ENCODE measurements around the gene CCDC85B.

CCDC85B gene

GRCh38 chr11:65879617-65880016 lies 10.9 kb upstream of the CCDC85B start, which contains the start of gene CTSW:
Gene CTSW, plus strand, starts transcription at chr11:65879837. Its CDS starts 18 bp downstream, at chr11:65879855.
- no peak within 1 kb of the TSS for H3K9ac ChIP-seq
- TF ChIP-seq Cebpa-rat (IDR thresholded peaks at IDR 0.05) = no peak
- peak within 1 kb of the TSS; percentile 79 for H3K4me2 ChIP-seq
- H3K36me3 ChIP-seq = peaks cover 31% of the 10 kb centered on the region
- H3K27ac ChIP-seq = 0 out of 2 replicates have a peak within 1 kb of the TSS, but pooled peaks have one; percentile 22
- peaks cover 37% of the 10 kb centered on the region for H3K4me1 ChIP-seq
- no peaks in the 10 kb centered on the region for H3K9me3 ChIP-seq
- H4K20me1 ChIP-seq = peaks cover 9% of the 10 kb centered on the region
- H3K27me3 ChIP-seq = no peaks in the 10 kb centered on the region
- no peak within 1 kb of the TSS for H3K4me3 ChIP-seq

DNA sequence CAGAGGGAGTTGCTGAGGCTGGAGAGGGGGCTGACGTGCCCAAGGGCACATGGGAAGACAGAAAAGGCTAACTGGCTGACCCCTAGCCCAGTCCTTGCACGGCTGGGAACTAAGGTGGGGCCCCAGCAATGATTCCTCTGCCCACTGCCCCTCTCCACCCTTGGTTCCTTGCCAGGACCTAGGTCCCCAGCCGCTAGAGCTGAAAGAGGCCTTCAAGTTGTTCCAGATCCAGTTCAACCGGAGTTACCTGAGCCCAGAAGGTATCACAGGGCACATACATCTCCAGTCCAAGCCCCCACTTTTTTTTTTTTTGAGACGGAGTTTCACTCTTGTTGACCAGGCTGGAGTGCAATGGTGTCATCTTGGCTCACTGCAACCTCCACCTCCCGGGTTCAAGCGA lies 10.4 kb upstream of the CCDC85B start:
- Histone ChIP-seq H3K27me3 (no peaks in the 10 kb centered on the region), H3K9ac (no peak overlapping the region), H4K20me1 (peaks cover 9% of the 10 kb centered on the region), H3K27ac (0 out of 2 replicates have a peak overlapping the region, but pooled peaks have one; percentile 22), H3K4me2 (peak overlapping the region; percentile 61), H3K36me3 (peaks cover 33% of the 10 kb centered on the region), H3K4me3 (no peak overlapping the region), H3K9me3 (no peaks in the 10 kb centered on the region), H3K4me1 (peaks cover 42% of the 10 kb centered on the region)
- TF ChIP-seq Cebpa-rat (IDR thresholded peaks at IDR 0.05) = no peak

- Histone ChIP-seq H3K4me2 (peak overlapping the region; percentile 79), H3K36me3 (peaks cover 42% of the 10 kb centered on the region), H3K9ac (peak overlapping the region; percentile 25; the same call in 1 of the 2 replicates), H3K27ac (peak overlapping the region; percentile 13), H3K9me3 (no peaks in the 10 kb centered on the region), H3K4me3 (no peak overlapping the region), H4K20me1 (peaks cover 9% of the 10 kb centered on the region), H3K4me1 (peaks cover 51% of the 10 kb centered on the region), H3K27me3 (no peaks in the 10 kb centered on the region)
- no peak for TF ChIP-seq Cebpa-rat (IDR thresholded peaks at IDR 0.05)
These were observed 9.5 kb upstream of the CCDC85B start for GRCh38 chr11:65880844-65881421.

DNA sequence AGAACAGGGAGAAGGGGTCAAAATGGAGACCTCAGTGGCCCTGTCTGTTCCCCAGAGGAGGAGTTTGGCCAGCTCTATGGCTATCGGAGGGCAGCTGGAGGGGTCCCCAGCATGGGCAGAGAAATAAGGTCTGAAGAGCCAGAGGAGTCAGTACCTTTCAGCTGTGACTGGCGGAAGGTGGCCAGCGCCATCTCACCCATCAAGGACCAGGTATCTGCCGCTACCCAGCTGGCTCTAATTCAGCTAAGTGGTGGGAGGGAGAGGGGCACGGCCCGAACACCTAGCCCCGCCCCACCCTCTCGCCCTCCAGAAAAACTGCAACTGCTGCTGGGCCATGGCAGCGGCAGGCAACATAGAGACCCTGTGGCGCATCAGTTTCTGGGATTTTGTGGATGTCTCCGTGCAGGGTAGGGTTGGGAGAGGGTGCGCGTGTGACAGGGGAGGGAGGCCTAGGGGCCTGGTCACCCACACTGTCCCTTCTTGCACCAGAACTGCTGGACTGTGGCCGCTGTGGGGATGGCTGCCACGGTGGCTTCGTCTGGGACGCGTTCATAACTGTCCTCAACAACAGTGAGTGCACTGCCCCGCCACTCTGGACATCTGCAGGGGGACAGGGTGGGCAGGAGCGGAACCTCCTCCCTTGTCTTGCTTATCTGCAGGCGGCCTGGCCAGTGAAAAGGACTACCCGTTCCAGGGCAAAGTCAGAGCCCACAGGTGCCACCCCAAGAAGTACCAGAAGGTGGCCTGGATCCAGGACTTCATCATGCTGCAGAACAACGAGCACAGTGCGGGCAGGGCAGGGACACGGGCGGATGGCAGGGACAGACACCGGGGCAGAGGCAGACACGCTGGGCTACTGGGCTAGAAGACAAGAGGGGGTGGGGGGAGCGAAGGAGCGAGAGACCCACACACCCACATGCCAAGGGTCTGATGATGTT lies 8.1 kb upstream of the CCDC85B start:
- TF ChIP-seq Cebpa-rat (IDR thresholded peaks at IDR 0.05) = no peak
- no peak overlapping the region for H3K4me3 ChIP-seq
- H3K9me3 ChIP-seq = no peaks in the 10 kb centered on the region
- H3K4me2 ChIP-seq = peak overlapping the region; percentile 79
- H4K20me1 ChIP-seq = peaks cover 14% of the 10 kb centered on the region
- no peaks in the 10 kb centered on the region for H3K27me3 ChIP-seq
- no peak overlapping the region for H3K9ac ChIP-seq
- H3K27ac ChIP-seq = no peak overlapping the region; the same call in 1 of the 2 replicates
- peaks cover 55% of the 10 kb centered on the region for H3K36me3 ChIP-seq
- H3K4me1 ChIP-seq = peaks cover 65% of the 10 kb centered on the region

- Histone ChIP-seq H3K27me3 (no peaks in the 10 kb centered on the region), H3K9ac (no peak overlapping the region), H4K20me1 (peaks cover 14% of the 10 kb centered on the region), H3K27ac (no peak overlapping the region), H3K4me2 (no peak overlapping the region), H3K36me3 (peaks cover 55% of the 10 kb centered on the region), H3K4me3 (no peak overlapping the region), H3K4me1 (peaks cover 70% of the 10 kb centered on the region), H3K9me3 (no peaks in the 10 kb centered on the region)
- TF ChIP-seq Cebpa-rat (IDR thresholded peaks at IDR 0.05) = no peak
These were observed 7.3 kb upstream of the CCDC85B start for GRCh38 chr11:65883058-65883761.

DNA sequence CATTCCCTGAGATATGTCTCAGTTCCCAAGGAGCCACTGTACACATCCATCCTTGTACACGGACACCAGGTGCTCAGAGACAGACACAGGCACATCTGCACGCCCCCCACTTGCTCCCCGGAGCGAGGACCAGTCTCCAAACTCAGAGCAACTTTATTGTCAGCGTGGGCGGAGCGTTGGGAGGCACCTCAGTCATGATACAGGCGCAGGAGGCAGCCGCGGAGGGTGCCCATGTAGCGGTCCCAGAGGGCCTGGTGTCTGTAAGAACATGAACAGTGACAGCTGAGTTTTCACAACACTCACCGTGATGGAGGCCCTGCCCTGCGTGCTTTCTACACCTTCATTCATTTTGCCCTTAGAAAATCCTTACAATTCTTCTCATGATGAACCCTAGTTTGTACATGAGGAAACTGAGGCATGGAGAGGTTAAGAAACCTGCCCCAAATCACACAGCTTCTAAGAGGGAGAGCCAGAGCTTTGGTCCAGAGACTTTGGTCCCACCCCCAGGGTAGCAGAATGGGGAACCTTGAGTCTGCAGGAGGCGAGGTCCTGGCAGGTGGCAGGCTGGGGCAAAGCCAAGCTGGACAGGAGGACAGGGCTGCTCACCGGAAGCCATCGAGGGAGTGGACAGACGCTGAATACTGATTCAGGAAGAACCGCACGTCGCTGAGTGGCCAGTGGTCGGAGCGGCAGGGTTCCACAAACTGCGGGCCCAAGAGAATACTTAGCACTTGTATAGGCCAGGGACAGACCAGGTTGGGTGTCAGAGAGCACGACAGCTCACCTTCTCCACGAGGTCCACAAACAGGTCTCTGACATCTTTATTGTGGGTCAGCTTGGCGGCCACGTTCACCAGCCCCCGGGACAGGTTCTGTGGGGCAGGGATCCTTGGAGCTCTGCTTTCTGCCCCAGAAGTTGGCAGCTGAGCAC lies 6.4 kb upstream of the CCDC85B start:
- H3K9me3 ChIP-seq = no peaks in the 10 kb centered on the region
- H3K36me3 ChIP-seq = peaks cover 55% of the 10 kb centered on the region
- peaks cover 74% of the 10 kb centered on the region for H3K4me1 ChIP-seq
- H3K27me3 ChIP-seq = no peaks in the 10 kb centered on the region
- H3K27ac ChIP-seq = no peak overlapping the region
- H4K20me1 ChIP-seq = peaks cover 14% of the 10 kb centered on the region
- H3K4me2 ChIP-seq = peak overlapping the region; percentile 66
- no peak for TF ChIP-seq Cebpa-rat (IDR thresholded peaks at IDR 0.05)
- H3K9ac ChIP-seq = no peak overlapping the region
- H3K4me3 ChIP-seq = no peak overlapping the region

GRCh38 chr11:65884716-65885092 lies 5.8 kb upstream of the CCDC85B start:
- Histone ChIP-seq H3K27ac (no peak overlapping the region), H3K4me2 (peak overlapping the region; percentile 66), H4K20me1 (peaks cover 14% of the 10 kb centered on the region), H3K9ac (no peak overlapping the region), H3K4me3 (no peak overlapping the region), H3K4me1 (peaks cover 78% of the 10 kb centered on the region), H3K36me3 (peaks cover 55% of the 10 kb centered on the region), H3K27me3 (no peaks in the 10 kb centered on the region), H3K9me3 (no peaks in the 10 kb centered on the region)
- TF ChIP-seq Cebpa-rat (IDR thresholded peaks at IDR 0.05) = no peak

DNA sequence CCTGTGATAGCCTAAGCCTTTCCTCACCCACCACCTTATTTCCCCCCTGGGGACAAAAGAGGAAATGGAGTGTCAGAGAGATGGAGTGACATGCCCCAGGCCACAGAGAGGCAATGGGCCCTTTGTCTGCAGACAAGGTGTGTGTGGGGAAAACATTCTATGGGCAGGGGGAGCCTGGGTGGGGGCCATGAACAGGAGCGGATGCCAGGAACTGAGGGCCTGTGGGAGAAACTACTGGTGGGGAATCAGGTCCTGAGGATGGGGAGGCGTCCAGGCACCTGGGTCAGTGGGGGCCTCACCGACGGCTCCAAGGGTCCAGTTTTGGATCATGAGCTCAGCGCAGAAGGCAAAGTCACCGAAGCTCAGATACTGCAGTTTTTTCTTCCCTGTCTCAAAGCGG lies 5.2 kb upstream of the CCDC85B start:
- TF ChIP-seq Cebpa-rat (IDR thresholded peaks at IDR 0.05) = no peak
- H3K9ac ChIP-seq = peak overlapping the region; percentile 13; the same call in 1 of the 2 replicates
- no peaks in the 10 kb centered on the region for H3K27me3 ChIP-seq
- peaks cover 55% of the 10 kb centered on the region for H3K36me3 ChIP-seq
- peaks cover 14% of the 10 kb centered on the region for H4K20me1 ChIP-seq
- H3K4me1 ChIP-seq = peaks cover 78% of the 10 kb centered on the region
- H3K9me3 ChIP-seq = no peaks in the 10 kb centered on the region
- peak overlapping the region; percentile 66 for H3K4me2 ChIP-seq
- H3K4me3 ChIP-seq = no peak overlapping the region
- H3K27ac ChIP-seq = no peak overlapping the region

Measured in BLaER1 (cell line).